HG03342 (cell line): ENCODE results near the gene FTO.
"Not testable (repeated sequence)": the region's sequence is repeated elsewhere in the genome, so short reads cannot be mapped to it uniquely, and the experiment has no call there.

ENCODE experiments used
- ATAC-seq: cut with Tn5 transposase; IDR thresholded peaks from one replicate; pipeline ENCODE4 v1.9.1; 2021; ENCODE audit warnings: mild to moderate bottlenecking, moderate library complexity; ENCODE audit not compliant: unreplicated experiment

The FTO gene

DNA sequence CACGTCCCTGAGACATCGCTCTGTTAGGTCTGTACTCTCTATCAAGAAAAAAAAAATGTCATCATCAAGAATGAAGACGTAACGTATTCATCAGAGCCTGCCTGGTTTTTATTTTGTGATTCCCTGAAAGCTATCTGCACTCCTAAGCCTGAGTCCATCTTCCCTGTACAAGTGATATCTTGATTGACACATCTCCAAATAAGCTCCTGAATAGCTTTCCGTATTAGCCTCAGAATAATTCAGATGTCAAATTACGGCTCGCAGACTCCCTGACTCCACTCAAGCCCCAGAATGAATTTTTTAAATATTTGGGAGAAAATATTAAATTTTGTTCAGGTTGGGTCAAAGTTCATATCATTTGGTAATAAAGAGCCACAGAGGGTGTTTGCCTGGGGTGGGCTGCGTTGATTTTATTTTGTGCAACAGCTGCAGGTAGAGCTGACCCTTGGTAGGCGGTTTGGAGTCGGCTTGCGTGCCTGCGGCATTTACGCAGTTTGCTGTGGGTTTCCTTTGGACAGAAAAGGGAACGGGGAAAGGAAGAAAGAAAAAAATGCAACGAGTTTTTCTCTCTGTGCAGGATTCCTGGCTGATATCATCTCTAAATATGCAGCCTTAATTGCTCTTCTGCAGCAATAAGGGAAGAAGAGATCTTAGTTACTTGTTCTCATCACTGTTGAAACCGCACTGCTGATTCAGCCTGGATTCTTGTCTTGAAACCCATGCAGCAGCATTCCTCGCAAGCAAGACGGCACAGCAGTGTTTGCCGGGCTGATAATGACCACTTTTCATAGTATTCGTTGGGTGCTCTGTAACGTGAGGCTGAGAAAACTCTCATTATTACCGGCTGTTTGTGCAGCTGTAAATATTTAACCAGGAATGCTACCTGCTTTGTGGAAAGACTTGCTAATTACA, 467.9 kb downstream of the FTO start:
- no peak for ATAC-seq

DNA sequence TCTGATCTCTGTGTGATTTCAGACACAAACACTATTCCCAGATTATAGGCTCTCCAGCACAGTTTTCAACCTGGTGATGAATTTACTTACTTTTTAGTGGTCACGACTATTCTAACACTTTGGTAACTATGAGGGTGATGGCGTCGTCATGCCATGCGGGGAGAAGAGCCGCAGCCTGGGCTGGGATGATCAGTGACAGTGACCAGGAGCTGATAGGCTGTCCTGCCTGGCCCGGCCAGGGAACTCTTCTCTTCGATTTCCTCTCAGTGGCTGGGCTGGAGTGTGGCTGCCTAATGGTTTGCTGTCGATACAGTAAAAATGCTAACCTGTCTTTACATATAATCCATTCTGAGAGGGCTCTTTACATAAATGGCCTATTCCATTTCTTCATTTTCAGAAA, 469.5 kb downstream of the FTO start:
- ATAC-seq, result no peak

DNA sequence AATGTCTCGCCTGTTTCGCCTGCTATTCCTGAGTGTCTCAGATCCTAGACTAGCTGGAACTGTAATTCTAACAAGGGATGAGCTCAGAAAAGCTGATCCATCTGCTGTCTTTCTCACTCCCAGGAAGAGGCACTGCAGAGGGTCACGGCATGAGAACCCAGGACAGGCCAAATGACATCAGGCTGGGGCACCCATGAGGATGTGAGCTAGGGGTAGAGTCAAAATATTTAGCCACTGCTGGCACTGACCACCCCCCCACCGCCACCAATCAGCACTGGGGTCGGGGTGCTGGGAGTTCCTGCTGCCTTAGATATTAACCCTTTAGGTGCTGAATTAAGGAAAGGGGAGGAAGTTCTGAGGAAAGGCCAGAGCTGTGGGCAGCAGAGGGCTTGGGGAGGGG, 470.2 kb downstream of the FTO start:
- no peak for ATAC-seq

DNA sequence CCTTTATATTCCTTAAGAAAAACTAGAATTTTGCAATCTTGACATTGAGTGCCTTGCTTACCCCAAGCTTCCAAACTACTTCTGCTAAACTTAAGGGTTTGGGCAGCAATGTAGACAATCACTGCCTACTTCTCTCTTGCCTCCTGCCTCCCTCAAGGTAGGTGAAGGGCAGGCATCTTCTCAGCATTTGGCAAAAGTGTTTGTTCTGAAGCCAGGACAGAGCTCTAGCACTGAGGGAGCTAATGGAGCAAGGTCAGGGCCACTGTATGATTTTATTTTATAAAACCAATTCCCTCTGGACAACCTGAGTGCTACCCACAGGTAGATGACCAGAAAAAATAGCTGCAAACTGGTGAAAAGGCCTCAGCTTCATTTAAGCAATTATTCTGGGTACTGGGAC, 470.8 kb downstream of the FTO start:
- ATAC-seq, result no peak

DNA sequence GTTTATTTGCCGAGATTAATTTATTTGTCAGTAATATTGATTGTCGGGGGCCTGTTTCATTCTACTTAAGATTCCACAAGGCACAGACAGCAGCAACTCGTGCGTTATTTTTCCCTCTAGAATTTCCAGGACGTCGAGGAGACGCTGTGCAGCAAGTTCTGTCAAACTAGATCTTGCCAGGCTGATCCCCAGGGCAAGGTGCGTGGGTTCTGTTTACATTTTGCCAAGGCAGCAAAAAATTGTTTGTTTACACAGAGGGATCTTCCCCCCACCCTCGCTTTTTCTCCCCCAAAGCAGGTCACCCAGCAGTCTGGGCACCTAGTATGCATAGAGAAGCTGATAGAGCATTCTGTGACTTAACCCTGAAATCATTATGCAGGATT, 471.2 kb downstream of the FTO start:
- no peak for ATAC-seq

DNA sequence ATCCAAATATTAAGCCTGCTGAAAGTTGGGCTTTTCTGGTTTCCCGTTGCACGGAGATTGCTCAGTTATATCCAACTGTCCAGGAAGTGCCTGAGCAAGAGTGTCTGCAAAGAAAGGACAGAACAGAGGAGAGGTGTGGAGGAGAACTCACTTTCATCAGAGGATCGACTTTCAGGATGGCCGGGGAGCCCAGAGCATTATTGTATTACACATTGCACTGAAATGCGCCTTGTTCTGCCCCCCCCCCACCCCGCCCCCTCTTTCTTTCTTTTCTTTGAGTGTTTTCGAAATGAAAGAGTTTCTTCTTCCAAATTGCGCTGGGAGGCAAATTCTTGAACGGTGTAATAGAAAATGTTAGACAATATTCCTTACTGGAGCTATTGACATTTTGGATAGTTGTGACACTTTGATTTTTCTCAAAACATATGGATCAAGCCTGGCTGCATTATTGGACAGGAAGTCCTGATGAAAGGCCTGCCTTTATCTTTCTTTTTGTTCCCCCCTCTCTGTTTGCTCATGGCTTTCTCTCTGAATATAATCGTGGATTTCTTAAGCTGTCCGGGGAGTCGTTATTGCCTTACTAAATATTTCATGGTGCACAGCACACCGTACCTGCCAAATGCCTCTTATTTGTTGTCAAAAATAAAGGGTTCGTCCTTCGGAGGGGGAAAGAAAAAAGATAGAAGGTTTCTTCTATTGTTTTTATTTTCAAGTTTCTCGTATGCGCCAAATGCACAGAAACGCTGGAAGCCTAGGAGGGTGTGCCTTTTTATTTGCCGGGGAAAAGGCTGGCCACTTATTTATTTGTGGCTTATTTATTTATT, 471.8 kb downstream of the FTO start:
- no peak for ATAC-seq

DNA sequence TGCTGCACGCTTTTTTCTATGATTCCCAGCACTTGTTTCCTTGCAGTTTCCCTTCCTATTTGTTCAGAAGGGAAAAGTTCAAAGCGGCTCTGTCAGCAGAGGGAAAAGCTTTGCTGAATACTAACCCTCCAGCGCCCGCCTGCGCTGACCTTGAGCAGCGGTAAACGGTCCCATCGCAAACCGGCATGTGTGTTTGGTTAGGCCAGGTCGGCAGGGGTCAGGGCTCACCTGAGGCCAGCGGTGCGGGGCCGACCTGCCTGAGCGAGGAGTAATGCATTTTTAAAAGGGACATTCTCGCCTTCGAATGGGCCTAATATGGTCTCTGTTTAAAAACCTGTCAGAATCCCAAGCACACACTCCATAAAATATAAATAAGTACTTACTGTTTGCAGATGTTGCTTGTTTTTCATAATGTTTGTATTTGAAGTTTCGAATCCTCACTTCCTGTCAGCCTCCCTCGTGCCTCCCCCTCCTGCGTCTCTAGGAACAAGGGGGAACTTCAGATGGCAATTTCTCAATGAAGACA, 472.5 kb downstream of the FTO start:
- no peak for ATAC-seq

DNA sequence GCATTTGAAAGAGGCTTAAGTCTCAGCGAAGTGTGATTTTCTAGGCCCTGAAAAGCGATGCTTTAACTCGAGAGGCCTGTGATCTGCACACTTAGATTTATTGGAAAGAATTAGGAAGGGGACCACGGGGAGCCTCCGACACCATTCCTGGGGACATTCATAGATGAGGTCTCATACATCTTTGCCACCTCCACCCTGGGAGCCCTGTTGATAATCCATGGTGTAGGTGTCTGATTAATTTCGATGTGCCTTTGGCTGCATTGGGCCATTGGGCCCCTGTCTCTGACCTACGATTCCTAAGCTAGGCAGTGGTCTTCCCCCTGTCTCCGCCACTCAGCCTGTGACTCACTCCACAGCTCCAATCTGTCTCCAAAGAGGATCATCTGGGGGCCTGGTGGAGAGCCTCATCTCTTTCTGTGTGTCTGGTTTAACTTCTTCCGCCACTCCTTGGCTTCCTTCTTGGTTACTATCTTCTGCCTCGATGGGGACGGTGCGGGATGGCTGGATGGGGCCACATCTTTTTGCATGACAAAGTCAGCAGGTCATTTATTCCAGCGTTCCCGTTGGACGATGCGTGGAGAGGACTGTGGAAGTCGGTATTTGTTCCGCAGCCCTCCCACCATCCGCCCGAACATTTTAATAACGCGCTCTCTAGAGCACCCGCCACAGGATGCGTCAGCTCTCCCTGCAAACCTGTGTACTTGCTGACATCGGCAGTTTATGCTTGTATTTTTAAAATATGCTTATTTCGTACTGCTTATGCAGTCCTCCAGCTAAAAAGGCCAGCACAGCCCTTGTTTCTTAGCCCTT, 473.3 kb downstream of the FTO start:
- ATAC-seq, result no peak

DNA sequence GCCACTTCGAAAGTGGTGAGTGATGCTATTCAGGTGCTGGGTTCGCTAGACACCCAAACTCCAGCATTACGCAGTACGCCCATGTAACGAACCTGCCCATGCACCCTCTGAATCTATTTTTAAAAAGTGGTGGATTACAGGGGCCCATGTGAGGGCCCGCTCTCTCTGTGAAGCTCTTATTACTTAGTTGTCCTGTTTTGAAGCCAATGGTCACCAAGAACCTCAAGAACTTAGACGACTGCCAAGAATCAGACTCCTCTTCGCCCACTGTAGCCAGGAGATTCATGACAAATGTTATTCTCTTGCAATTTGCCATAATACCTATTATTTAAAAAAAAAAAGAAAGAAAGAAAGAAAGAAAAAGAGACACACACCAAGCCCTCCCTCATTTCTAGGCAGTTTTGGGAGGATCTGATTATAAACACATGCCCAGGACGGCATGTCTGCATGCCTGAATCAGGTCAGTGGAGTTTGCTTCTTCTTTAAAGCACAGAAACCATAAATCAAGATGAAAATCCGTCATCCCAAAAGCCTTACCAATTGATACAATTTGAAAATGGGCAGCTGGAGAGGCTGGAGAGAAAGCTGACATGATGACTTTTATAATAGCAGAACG, 474.0 kb downstream of the FTO start:
- no peak for ATAC-seq

DNA sequence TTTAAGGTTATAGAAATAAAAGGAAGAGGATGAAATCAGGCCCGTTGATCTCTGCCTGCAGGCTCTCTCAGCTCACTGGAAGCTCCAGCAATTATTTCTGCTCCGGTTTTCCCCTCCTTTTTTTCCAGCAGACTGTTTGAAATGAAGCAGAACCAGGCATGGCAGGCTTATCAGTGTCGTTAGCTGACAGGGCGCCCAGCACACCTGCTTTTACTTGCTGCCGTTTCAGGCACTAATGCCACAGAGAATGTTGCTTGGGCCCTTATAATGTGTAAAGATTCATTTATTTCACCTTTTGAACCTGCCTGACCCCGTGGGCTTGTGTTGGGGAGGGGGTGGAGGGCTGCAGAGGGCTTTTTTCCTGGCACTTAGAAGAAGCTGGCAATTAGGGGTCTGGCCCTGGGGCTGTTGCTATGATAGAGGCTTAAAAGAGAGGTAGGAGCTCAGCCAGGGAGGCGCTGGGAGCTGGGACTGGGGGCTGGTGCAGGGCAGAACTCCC, 474.6 kb downstream of the FTO start:
- no peak for ATAC-seq

DNA sequence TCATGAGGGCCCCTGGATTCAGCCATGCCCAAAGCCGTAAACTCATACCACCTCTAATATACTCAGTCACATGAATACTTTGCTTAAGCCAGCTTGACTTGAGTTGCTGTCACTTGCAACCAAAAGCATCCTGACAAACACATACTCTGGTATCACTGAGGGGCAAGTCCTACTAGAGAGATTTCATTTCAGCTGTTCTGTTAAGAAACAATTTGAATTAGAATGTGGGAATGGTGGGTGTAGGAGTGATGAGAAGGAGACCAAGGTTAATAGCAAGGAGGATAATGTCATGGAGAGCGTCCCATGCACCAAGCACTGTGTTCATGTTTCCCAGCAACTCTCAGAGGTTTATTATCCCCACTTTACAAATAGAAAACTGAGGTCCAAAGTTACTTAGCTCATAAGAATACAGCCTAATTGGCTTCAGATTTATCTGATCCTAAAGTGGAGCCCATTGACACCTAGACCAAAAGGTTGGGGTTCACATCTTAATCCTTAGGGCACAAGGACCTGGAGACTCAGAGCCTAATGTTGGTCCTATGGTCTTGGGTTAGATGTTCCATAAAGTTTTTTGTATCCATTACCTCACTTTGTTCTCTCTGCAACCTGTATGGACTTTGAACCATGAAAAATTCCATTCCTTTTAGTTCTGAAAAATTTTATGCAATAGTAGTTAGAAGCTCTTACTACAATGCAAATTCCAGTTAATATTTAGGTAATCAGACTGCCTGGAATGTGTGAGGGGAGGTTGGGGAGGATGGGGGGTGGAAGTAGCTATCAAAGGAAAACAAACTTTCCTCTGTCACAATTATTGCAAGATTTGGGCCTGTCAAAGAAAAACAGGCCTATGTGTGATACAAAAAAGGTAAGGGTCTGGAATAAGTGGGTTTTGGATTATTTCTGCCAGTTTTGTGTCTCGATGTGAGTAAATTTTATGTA, 476.7 kb downstream of the FTO start:
- no peak for ATAC-seq

DNA sequence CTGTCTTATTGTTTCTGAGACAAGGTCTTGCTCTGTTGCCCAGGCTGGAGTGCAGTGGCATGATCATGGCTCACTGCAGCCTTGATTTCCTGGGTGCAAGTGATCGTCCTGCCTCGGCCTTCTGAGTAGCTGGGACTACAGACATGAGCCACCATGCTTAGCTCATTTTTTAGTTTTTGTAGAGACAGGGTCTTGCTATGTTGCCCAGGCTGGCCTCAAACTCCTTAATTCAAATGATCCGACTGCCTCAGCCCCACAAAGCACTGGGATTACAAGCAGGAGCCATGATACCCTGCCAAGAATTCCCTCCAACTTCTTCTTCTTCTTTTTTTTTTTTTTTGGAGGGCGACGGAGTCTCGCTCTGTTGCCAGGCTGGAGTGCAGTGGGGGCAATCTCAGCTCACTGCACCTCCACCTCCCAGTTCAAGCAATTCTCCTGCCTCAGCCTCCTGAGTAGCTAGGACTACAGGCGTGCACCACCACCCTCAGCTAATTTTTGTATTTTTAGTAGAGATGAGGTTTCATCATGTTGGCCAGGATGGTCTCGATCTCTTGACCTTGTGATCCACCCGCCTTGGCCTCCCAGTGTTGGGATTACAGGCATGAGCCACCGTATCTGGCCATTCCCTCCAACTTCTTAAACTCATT, 477.9 kb downstream of the FTO start:
- not testable (repeated sequence) for ATAC-seq

DNA sequence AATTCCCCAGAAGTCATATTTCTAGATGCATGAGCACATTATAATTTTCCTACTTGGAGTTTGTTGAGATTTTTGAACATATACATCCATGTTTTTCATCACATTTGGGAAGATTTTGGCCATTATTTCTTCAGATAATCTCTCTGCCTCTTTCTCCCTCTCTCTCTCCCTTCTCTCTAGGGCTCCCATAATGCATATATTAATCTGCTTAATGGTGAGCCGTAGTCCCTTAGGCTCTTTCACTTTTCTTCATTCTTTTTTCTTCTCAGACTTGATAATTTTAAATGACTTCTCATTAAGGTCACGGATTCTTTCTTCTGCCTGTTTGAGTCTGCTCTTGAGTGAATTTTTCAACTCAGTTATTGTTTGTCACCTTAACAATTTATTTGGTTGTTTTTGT, 481.1 kb downstream of the FTO start:
- ATAC-seq, result no peak

DNA sequence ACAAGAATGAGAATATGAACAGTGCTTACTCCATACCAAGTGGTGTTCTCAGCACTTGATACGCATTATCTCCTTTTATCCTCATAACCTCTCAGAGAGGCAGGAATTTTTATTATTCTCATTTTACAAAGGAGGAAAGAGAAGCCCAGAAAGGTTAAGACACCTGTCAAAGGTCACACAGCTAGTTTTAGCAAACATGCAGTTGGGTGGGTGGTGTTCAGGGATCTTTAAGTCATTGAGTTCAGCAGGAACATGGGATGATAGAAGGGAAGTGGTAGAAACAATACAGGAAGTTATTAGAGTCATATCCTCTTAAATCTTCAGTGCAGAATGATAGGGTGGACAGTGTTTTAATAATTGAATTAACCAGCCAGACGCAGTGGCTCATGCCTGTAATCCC, 487.2 kb downstream of the FTO start:
- ATAC-seq, result no peak

DNA sequence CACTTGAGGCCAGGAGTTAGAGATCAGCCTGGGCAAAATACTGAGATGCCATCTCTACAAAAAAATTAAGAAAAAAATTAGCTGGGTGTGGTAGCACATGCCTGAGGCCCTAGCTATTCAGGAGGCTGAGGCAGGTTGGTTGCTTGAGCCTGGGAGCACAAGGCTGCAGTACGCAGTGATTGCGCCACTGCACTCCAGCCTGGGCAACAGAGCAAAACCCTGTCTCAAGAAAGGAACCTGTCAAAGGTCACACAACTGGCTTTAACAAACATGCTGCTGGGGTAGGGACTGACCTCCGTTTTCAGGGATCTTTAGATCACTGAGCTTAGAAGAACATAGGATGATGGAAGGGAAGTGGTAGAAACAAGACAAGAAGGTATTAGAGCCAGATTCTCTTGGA, 487.6 kb downstream of the FTO start:
- ATAC-seq, result no peak

DNA sequence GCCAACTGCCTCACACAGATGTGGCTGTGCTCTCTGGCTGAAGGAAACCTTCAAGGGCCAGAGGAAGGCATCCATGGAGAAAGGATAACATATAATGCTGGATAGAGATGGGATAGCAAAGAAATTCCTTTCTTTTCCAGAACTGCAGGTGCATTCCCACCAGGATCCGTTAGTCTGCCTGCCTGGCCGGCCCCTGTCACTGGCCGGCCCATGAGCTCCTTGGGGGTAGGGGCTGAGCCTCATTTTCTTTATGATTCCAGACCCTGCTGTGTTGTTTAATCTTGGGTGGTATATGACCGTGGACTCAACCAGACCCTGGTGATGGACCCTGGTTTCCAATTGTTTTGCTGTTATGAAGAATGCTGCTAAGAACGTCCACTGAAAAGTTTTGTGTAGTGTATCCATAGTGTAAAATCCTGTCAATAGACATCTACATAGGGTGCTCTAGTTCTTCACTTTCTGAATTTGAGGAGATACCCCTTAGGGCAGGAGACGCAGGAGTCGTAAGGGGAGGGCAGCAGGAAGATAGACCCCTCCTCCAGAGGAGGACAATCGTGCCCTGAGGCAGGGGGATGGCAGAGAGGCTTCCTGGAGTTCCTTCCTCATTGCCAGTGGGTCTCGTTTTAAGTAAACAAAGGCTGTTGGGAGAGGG, 489.2 kb downstream of the FTO start:
- no peak for ATAC-seq

DNA sequence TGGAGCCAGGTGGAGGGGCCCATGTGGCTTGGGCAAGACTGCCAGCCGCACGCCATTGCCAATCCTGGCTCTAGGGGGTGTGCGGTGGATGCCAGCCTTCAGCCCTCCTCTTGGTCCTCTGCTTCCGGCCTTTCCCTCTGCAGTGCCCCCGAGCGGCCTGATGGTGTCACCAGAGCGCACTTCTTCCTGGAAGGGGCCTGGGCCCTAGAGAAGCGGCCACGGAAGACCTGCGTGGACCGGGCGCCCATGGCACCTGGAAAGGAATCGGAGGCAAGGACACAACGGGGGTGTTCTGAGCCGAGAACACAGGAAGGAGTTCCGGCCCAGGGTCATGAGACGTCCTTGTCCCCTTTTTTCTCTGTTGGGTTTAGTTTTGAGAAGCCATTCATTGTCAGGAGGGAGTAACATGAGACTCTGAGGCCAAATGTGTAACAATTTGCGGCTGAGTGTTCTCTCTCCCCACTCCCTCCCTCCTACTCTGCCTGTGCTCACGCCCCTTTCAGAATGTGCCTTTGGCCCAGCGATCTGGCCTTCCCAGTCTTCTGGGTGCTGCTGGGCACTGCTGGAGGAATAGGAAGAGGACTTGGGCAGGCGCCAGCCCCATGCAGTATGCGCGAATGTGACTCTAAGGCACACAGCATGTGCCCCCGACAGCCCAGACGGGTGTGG, 489.8 kb downstream of the FTO start:
- peak; percentile 95 for ATAC-seq

DNA sequence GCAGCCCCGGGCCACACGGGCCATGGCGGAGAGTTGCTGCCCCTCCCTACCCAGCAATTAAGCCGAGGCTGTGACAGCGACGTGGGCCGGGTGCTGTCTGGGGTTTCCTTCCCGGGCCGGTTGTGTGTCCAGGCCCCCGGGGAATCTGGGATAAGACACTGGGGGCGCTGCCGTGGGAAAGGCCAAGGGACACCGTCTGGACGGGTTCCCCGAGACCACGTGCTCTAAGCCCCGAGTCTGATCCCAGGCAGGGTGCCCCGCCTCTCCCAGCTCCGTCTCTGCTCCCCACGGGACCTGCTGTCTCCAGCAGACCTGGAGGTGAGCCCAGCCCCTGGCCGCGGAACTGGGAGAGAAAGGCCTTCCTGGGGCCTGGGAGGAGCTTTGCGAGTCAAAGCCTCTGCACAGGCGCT, 490.4 kb downstream of the FTO start:
- ATAC-seq, result no peak
